AG04449 (cell line): ENCODE results near the gene SURF6.
"Not testable (repeated sequence)": the region's sequence is repeated elsewhere in the genome, so short reads cannot be mapped to it uniquely, and the experiment has no call there.

Source experiments
- CTCF ChIA-PET: fragments of 350-600 bp; formaldehyde crosslinking; extraction: SDS; loops from one replicate; lab custom pipeline; 2021; ENCODE audit warnings: antibody characterized with exemption; lab: Yijun Ruan, JAX
- POLR2A ChIA-PET: fragments of 400-600, 350-600 bp; formaldehyde crosslinking; extraction: SDS; loops from one replicate; lab custom pipeline; 2020; ENCODE audit warnings: antibody characterized with exemption, inconsistent platforms; lab: Yijun Ruan, JAX
- DNase-seq: peaks from one replicate; pipeline ENCODE4 v3.0.0-alpha.2; 2010; ENCODE audit warnings: low read depth, low spot score
- H3K4me3 ChIP-seq: 2 replicates; pipeline ENCODE4 v1.5.1; 2011; ENCODE audit warnings: low read depth, mild to moderate bottlenecking, control low read depth, low read length
- TF ChIP-seq, protein P1 (sequence below): IDR thresholded peaks from one replicate; pipeline ENCODE4 v1.5.1; 2011; ENCODE audit warnings: mild to moderate bottlenecking, moderate library complexity, low read length, control low read depth, inconsistent platforms; ENCODE audit not compliant: insufficient read depth; ENCODE audit errors: missing control alignments

The SURF6 gene

DNA sequence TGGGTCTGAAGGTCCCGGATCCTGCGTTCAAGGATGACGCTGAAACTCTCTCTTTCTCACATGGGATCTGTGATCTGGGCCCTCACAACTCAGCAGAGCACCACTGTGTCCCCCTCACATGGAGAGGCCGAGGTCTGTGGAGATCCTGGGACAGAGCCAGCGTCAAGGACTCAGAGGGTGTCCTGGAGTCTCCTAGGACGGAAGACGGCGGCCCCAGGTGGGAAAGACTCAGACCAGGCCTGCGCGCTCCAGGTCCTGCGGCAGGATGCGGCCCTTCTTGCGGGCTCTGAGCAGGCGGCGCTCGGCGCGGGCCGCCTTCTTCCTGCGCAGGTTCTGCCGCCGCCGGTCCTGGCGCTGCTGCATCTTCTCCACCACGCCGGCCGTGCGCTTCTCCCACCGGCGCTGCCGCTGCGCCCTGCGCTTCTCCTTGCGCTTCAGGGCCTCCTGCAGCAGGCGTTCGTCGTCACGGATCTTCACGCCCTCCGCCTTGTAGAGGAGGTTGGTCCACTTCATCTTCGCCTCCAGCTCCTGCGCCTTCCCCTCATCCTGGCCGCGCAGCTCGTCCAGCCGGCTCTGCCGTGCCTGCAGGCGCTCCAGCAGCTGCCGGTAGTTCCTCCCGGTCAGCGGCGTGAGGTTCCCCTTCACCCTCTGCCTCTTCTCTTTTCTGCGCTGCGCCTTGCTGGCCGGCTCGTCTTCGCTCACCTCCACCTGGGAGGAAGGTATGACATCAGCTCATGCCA, 4.2 kb downstream of the SURF6 start:
- TF ChIP-seq, protein P1, sequence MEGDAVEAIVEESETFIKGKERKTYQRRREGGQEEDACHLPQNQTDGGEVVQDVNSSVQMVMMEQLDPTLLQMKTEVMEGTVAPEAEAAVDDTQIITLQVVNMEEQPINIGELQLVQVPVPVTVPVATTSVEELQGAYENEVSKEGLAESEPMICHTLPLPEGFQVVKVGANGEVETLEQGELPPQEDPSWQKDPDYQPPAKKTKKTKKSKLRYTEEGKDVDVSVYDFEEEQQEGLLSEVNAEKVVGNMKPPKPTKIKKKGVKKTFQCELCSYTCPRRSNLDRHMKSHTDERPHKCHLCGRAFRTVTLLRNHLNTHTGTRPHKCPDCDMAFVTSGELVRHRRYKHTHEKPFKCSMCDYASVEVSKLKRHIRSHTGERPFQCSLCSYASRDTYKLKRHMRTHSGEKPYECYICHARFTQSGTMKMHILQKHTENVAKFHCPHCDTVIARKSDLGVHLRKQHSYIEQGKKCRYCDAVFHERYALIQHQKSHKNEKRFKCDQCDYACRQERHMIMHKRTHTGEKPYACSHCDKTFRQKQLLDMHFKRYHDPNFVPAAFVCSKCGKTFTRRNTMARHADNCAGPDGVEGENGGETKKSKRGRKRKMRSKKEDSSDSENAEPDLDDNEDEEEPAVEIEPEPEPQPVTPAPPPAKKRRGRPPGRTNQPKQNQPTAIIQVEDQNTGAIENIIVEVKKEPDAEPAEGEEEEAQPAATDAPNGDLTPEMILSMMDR: no peak
- ChIA-PET CTCF (interaction anchor here (1.3 to 4.3 kb wide), 5 partner anchors 11 to 150 kb away, joined by 5 to 62 read pairs (median 15); no protein-coding TSS in a partner anchor), POLR2A (interaction anchor here (0.7 kb wide), 1 partner anchor 16 kb away, joined by 5 read pairs; the partner anchor contains the start of genes MED22 and RPL7A)
- H3K4me3 ChIP-seq: no peak overlapping the region
- no peak for DNase-seq

DNA sequence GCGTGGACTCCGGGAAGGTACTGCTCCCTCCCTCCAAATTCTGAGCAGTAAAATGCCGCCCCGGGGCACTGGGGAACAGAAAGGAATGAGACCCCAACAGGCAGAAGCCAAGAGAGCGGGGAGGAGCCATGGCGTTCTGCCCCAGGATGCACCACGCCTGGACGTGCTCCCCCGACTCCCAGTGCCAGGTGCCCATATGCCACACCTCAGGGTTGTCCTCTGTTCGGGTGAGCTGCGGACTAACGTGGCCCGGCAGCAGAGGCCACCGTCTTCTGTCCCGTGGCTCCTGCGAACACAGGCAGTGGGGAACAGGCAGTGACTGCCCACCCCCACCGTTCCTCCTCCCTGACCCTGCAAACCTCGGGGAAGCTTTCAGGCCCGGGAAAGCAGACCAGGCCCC, 4.8 kb downstream of the SURF6 start:
- TF ChIP-seq, protein P1: no peak
- ChIA-PET CTCF (interaction anchor here (0.8 to 4.3 kb wide), 6 partner anchors 10 to 154 kb away, joined by 3 to 62 read pairs (median 6); no protein-coding TSS in a partner anchor), POLR2A (no interaction called here)

DNA sequence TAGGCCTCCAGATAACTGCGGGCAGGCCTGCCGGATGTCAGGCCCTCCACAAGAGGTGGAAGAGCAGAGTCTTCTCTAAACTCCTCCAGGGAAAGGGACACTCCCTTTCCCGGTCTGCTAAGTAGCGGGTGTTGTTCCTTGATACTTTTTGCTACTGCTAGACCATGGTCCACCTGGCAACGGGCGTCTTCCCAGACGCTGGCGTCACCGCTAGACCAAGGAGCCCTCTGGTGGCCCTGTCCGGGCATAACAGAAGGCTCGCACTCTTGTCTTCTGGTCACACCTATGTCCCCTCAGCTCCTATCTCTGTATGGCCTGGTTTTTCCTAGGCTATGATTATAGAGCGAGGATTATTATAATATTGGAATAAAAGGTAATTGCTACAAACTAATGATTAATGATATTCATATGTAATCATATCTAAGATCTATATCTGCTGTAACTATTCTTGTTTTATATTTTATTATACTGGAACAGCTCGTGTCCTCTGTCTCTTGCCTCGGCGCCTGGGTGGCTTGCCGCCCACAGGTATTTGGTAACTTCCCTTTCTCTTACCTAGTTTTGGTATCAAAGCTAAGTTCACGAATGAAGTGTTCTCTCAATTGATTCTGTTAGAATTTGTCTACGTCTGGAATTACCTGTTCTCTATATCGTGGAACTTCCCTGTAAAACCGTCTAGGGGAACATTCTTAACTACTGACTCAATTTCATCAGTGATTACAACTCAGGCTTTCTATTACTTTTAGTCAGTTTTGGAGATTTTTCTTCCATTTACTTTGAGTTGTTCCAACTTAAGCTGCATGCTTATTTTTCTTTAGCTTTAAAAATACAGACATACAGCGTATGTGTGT, 6.5 kb downstream of the SURF6 start:
- H3K4me3 ChIP-seq, DNase-seq, POLR2A ChIA-PET: not testable (repeated sequence)
- TF ChIP-seq, protein P1: peak; percentile 45
- CTCF ChIA-PET: interaction anchor here (0.9 to 4.3 kb wide), 12 partner anchors 9 to 308 kb away, joined by 3 to 62 read pairs (median 4); no protein-coding TSS in a partner anchor

More for the DNA sequence above, 4.8 kb downstream of the SURF6 start:
- H3K4me3 ChIP-seq: no peak overlapping the region
- no peak for DNase-seq

DNA sequence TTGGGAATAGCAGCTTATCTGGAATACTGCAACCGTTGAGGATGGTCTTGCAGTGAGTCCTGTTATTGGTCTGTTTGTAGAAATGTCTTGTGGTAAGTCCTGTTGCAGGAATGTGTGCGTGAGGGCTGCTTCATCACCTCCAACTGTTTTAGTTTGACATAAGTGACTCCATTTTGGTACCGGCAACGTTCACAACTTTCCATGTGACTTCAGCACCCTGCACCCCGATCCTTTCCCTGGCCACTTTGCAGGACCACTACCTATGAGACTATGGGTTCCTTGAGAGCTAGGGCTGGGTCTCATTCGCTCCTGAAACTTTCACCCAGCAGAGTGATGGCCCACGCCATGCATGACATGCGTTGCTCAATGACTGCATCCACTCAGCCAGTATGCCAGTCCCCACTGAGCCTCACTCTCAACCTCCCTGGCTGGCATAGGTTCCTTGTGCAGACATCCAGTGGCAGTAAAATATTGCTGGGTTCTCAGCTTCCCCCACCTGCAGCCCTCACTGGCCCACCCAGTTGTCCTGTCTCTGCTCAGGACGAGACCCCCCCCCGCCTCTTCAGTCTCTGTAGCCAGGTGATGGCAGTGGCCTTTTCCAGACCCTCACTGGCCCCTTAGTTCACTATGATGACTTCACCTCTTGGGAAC, 8.0 kb downstream of the SURF6 start:
- ChIA-PET POLR2A (no interaction called here), CTCF (interaction anchor here (4.3 kb wide), 2 partner anchors 140 to 146 kb away, joined by 37 to 62 read pairs; no protein-coding TSS in a partner anchor)
- TF ChIP-seq, protein P1: no peak
- H3K4me3 ChIP-seq: no peak overlapping the region
- no peak for DNase-seq

DNA sequence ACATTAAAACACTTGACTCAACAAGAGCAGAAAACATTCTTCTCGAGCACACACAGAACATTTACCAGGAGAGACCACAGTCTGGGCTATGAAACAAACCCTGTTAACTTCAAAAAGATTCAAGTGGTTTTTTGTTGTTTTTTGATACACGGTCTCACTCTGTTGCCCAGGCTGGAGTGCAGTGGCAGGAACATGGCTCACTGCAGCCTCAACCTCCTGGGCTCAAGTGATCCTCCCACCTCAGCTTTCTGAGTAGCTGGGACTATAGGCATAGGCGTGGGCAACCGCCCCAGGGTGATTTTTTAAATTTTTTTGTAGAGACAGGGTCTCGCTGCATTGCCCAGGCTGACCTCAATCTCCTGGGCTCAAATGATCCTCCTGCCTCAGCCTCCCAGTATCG, 9.0 kb downstream of the SURF6 start:
- CTCF ChIA-PET: interaction anchor here (4.3 kb wide), 1 partner anchor 140 kb away, joined by 62 read pairs; no protein-coding TSS in a partner anchor
- DNase-seq, POLR2A ChIA-PET, H3K4me3 ChIP-seq: not testable (repeated sequence)

DNA sequence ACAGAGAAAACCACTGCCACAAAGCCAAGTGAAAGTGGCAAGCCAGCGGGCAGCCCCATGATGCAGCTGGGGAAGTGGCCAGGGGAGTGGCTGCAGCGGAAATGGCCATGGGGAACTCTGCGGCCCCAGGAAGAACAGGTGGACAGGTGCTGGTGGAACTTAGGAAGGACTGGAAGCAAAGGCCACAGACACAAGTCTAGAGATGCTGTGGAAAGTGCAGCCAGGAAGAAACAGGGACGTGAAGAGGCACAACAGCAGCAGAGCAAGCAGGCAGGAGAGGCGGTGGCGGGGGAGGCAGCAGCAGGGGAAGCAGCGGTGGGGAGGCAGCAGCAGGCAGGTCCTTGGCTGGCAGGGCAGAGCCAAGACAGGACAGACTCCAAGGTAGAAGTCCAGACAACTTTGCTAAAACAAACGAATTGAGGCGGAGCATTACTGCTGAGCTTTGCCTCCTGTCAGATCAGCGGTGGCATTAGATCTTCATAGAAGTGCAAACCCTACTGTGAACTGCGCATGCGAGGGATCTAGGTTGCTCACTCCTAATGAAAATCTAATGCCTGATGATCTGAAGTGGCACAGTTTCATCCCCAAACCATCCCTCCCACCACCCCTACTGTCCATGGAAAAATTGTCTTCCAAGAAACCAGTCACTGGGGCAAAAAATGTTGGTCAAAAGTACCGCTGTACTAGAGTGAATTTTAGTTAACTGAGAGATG, 11.8 kb downstream of the SURF6 start:
- no peak overlapping the region for H3K4me3 ChIP-seq
- POLR2A ChIA-PET: no interaction called here
- CTCF ChIA-PET: no interaction called here
- no peak for DNase-seq
- TF ChIP-seq, protein P1: no peak
